Measurements from ENCODE around the gene ERG28. TPM values are rescaled to one million over a fixed set of nuclear protein-coding genes. Genes with fewer than 3 reads are reported as not detected.
"Not testable (repeated sequence)": the region's sequence is repeated elsewhere in the genome, so short reads cannot be mapped to it uniquely, and the experiment has no call there.

ERG28 gene
- total RNA-seq, 1 experiment from 2014 or later, result 43.3 TPM

DNA sequence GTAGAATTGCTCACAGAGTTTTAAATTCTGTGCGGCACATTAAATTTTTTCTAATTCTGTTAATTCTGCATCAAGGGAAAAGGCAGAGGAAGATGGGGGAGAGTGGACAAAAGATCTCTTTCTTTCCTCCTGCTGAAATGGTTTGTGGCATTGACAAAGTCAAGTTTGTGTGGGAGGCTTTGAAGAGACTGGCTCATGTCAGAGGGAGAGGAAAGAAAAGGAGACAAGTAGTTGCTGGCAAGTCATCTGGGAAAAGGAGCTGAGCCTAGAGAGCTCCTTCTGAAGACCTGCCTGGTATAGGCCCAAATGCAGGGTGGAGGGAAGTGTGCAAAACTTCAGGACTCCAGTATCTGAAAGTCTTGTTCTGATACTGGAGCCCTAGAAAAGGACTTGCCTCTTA lies 36.7 kb upstream of the ERG28 start:
- no peak for DNase-seq (ENCODE audit: low spot score)
- Histone ChIP-seq H3K36me3 (ENCODE audit: insufficient read depth, low read length, poor library complexity, severe bottlenecking) (peaks cover 16% of the 10 kb centered on the region), H3K27me3 (replicated peaks; ENCODE audit: insufficient read depth, low read depth, low read length, poor library complexity) (no peaks in the 10 kb centered on the region), H3K4me3 (ENCODE audit: low read depth, low read length, poor library complexity, severe bottlenecking) (no peak overlapping the region), H3K9me3 (ENCODE audit: low read depth, low read length, poor library complexity, severe bottlenecking) (no peaks in the 10 kb centered on the region), H3K4me1 (ENCODE audit: insufficient read depth, low read length, poor library complexity, severe bottlenecking) (no peaks in the 10 kb centered on the region), H3K27ac (ENCODE audit: low read depth, low read length, poor library complexity, severe bottlenecking) (no peak overlapping the region)
- CTCF ChIA-PET, result no interaction called here
- intact Hi-C loops (cut with micrococcal nuclease; ENCODE audit: unreplicated experiment), result no loop called here
- no TSS peak for BruUV-seq (replicated peaks)
- POLR2A ChIA-PET (ENCODE audit: low non-redundant PET), result no interaction called here
- TF ChIP-seq EZH2 (IDR thresholded peaks at IDR 0.05; ENCODE audit: borderline replicate concordance, low read depth, low read length, poor library complexity, severe bottlenecking), result no peak
- TF ChIP-seq, protein P1, sequence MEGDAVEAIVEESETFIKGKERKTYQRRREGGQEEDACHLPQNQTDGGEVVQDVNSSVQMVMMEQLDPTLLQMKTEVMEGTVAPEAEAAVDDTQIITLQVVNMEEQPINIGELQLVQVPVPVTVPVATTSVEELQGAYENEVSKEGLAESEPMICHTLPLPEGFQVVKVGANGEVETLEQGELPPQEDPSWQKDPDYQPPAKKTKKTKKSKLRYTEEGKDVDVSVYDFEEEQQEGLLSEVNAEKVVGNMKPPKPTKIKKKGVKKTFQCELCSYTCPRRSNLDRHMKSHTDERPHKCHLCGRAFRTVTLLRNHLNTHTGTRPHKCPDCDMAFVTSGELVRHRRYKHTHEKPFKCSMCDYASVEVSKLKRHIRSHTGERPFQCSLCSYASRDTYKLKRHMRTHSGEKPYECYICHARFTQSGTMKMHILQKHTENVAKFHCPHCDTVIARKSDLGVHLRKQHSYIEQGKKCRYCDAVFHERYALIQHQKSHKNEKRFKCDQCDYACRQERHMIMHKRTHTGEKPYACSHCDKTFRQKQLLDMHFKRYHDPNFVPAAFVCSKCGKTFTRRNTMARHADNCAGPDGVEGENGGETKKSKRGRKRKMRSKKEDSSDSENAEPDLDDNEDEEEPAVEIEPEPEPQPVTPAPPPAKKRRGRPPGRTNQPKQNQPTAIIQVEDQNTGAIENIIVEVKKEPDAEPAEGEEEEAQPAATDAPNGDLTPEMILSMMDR (conservative IDR thresholded peaks at IDR 0.05; ENCODE audit: low read depth, low read length), result no peak

DNA sequence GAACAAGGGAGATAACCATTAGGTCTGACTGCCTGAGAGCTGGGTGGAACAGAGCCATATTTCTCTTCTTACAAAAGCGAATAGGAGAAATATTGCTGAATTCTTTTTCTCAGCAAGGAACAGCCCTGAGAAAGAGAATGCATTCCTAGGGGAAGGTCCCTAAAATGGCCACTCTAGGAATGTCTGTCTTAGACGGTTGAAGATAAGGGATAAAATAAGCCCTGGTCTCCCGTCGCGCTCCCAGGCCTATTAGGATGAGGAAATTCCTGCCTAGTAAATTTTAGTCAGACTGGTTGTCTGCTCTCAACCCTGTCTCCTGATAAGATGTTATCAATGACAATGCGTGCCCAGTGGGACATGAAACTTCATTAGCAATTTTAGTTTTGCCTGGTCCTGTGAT lies 34.3 kb upstream of the ERG28 start:
- BruUV-seq (replicated peaks); H3K27me3 ChIP-seq (replicated peaks; ENCODE audit: insufficient read depth, low read depth, low read length, poor library complexity); CTCF ChIA-PET; H3K4me1 ChIP-seq (ENCODE audit: insufficient read depth, low read length, poor library complexity, severe bottlenecking); intact Hi-C loops (cut with micrococcal nuclease; ENCODE audit: unreplicated experiment); H3K4me3 ChIP-seq (ENCODE audit: low read depth, low read length, poor library complexity, severe bottlenecking); POLR2A ChIA-PET (ENCODE audit: low non-redundant PET); DNase-seq (ENCODE audit: low spot score); H3K27ac ChIP-seq (ENCODE audit: low read depth, low read length, poor library complexity, severe bottlenecking); H3K9me3 ChIP-seq (ENCODE audit: low read depth, low read length, poor library complexity, severe bottlenecking): not testable (repeated sequence)
- peaks cover 30% of the 10 kb centered on the region for H3K36me3 ChIP-seq (ENCODE audit: insufficient read depth, low read length, poor library complexity, severe bottlenecking)

DNA sequence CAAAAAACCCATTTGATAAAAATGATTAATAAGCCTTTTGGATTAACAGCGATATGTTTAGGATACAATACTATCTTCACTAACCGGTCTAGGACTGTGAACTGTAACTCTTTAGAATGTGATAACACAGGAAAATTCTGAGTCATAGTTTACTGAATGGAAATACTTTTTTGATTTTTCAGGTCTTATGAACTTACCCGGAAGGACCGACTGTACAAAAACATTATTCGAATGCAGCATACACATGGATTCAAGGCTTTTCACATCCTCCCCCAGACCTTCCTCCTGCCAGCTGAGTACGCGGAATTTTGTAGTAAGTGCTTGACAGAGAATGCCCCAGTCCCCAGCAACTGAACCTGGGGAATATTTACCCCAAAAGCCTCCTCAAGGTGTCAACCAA lies 29.3 kb upstream of the ERG28 start:
- Histone ChIP-seq H3K36me3 (ENCODE audit: insufficient read depth, low read length, poor library complexity, severe bottlenecking) (peaks cover 32% of the 10 kb centered on the region), H3K4me1 (ENCODE audit: insufficient read depth, low read length, poor library complexity, severe bottlenecking) (no peaks in the 10 kb centered on the region), H3K9me3 (ENCODE audit: low read depth, low read length, poor library complexity, severe bottlenecking) (no peaks in the 10 kb centered on the region), H3K4me3 (ENCODE audit: low read depth, low read length, poor library complexity, severe bottlenecking) (no peak overlapping the region), H3K27ac (ENCODE audit: low read depth, low read length, poor library complexity, severe bottlenecking) (no peak overlapping the region), H3K27me3 (replicated peaks; ENCODE audit: insufficient read depth, low read depth, low read length, poor library complexity) (no peaks in the 10 kb centered on the region)
- BruUV-seq (replicated peaks), result no TSS peak
- POLR2A ChIA-PET (ENCODE audit: low non-redundant PET), result no interaction called here
- no peak for DNase-seq (ENCODE audit: low spot score)
- TF ChIP-seq, protein P1 (conservative IDR thresholded peaks at IDR 0.05; ENCODE audit: low read depth, low read length), result no peak
- TF ChIP-seq EZH2 (IDR thresholded peaks at IDR 0.05; ENCODE audit: borderline replicate concordance, low read depth, low read length, poor library complexity, severe bottlenecking), result no peak
- intact Hi-C loops (cut with micrococcal nuclease; ENCODE audit: unreplicated experiment), result no loop called here
- CTCF ChIA-PET, result no interaction called here

DNA sequence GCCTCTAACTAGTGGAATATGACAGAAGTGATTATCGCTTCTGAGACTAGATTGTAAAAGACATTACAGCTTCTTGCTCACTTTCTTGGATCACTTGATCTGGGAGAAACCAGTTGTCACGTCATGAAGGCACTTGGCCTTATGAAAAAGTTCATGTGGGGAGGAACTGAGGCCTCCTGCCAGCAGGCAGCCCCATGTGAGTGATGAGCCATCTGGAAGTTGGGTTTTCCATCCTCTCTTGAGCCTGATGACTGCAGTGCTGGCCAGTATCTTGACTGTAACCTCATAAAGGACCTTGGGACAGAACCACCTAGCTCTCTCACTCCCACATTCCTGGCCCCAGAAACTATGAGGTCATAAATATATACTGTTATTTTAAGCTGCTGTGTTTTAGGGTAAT lies 28.3 kb upstream of the ERG28 start:
- BruUV-seq (replicated peaks), result no TSS peak
- DNase-seq (ENCODE audit: low spot score), result no peak
- ChIA-PET CTCF (no interaction called here), POLR2A (ENCODE audit: low non-redundant PET) (no interaction called here)
- intact Hi-C loops (cut with micrococcal nuclease; ENCODE audit: unreplicated experiment), result no loop called here
- TF ChIP-seq, protein P1 (conservative IDR thresholded peaks at IDR 0.05; ENCODE audit: low read depth, low read length), result no peak
- TF ChIP-seq EZH2 (IDR thresholded peaks at IDR 0.05; ENCODE audit: borderline replicate concordance, low read depth, low read length, poor library complexity, severe bottlenecking), result no peak
- Histone ChIP-seq H3K4me3 (ENCODE audit: low read depth, low read length, poor library complexity, severe bottlenecking) (no peak overlapping the region), H3K4me1 (ENCODE audit: insufficient read depth, low read length, poor library complexity, severe bottlenecking) (no peaks in the 10 kb centered on the region), H3K36me3 (ENCODE audit: insufficient read depth, low read length, poor library complexity, severe bottlenecking) (peaks cover 37% of the 10 kb centered on the region), H3K27me3 (replicated peaks; ENCODE audit: insufficient read depth, low read depth, low read length, poor library complexity) (no peaks in the 10 kb centered on the region), H3K9me3 (ENCODE audit: low read depth, low read length, poor library complexity, severe bottlenecking) (no peaks in the 10 kb centered on the region), H3K27ac (ENCODE audit: low read depth, low read length, poor library complexity, severe bottlenecking) (no peak overlapping the region)

All from A673 (cell line).